Ascending aorta (tissue), 2 donors: Measurements from ENCODE around the gene EXOSC9. TPM values are rescaled to one million over a fixed set of nuclear protein-coding genes. Genes with fewer than 3 reads are reported as not detected.

Experiments
- DNase-seq, 2 donors: peaks; one replicate each; pipeline ENCODE4 v3.0.0-alpha.2; 2019; ENCODE audit warnings: low spot score in 2 of 2
- H3K27ac ChIP-seq, 2 donors: fragments of 200-600 bp; sonication (generic); one replicate each; pipeline ENCODE4 v1.5.1; 2016 to 2017; ENCODE audit warnings: mild to moderate bottlenecking in 1 of 2
- H3K27me3 ChIP-seq: fragments of 200-600 bp; sonication (generic); one replicate; pipeline ENCODE4 v1.5.1; 2017
- H3K36me3 ChIP-seq, 2 donors: fragments of 200-600 bp; sonication (generic); one replicate each; pipeline ENCODE4 v1.5.1; 2016
- H3K4me1 ChIP-seq, 2 donors: fragments of 200-600 bp; sonication (generic); one replicate each; pipeline ENCODE4 v1.5.1; 2016 to 2017; ENCODE audit warnings: mild to moderate bottlenecking in 1 of 2
- H3K4me3 ChIP-seq, 2 donors: fragments of 200-600 bp; sonication (generic); one replicate each; pipeline ENCODE4 v1.5.1; 2016 to 2017; ENCODE audit warnings: mild to moderate bottlenecking in 1 of 2
- H3K9me3 ChIP-seq, 2 donors: fragments of 200-600 bp; sonication (generic); one replicate each; pipeline ENCODE4 v1.5.1; 2016
- CTCF ChIP-seq, 3 experiments: fragments of 200-600 bp in 2 of 3; fragments of 450-650 bp in 1 of 3; sonication (generic) in 2 of 3; IDR thresholded peaks; one replicate each; pipeline ENCODE4 v1.5.1; 2016 to 2019; ENCODE audit warnings: antibody characterized with exemption in 3 of 3, mild to moderate bottlenecking in 1 of 3, moderate library complexity in 1 of 3
- intact Hi-C: fragments of 100-400 bp; cut with DNase I; formaldehyde crosslinking; loops from one replicate; pipeline ENCODE4 v1.15.1; 2023
- total RNA-seq: library from RNA; depleted of rRNA; stranded (reverse); fragments of >200 nt; gene quantifications from one replicate; pipeline ENCODE4 v1.1.0, GENCODE V29; 2016

The EXOSC9 gene
- total RNA-seq, 1 donor from 2014 or later: 11.9 TPM

GRCh38 chr4:121789455-121789854 is 11.7 kb upstream of the EXOSC9 start:
- DNase-seq: no peak
- H3K27ac ChIP-seq: no peak overlapping the region
- no peaks in the 10 kb centered on the region for H3K9me3 ChIP-seq
- intact Hi-C loops: no loop called here
- H3K36me3 ChIP-seq: no peaks in the 10 kb centered on the region
- TF ChIP-seq CTCF (IDR thresholded peaks at IDR 0.05): no peak
- H3K4me3 ChIP-seq: no peak overlapping the region
- H3K27me3 ChIP-seq: no peaks in the 10 kb centered on the region
- no peaks in the 10 kb centered on the region for H3K4me1 ChIP-seq

GRCh38 chr4:121789960-121790829 is 10.9 kb upstream of the EXOSC9 start:
- Histone ChIP-seq H3K4me3 (no peak overlapping the region), H3K9me3 (no peaks in the 10 kb centered on the region), H3K27ac (no peak overlapping the region), H3K4me1 (no peaks in the 10 kb centered on the region), H3K27me3 (no peaks in the 10 kb centered on the region), H3K36me3 (no peaks in the 10 kb centered on the region)
- no peak for DNase-seq
- intact Hi-C loops: no loop called here
- no peak for TF ChIP-seq CTCF (IDR thresholded peaks at IDR 0.05)

- Histone ChIP-seq H3K27me3 (no peaks in the 10 kb centered on the region), H3K9me3 (no peaks in the 10 kb centered on the region), H3K4me3 (no peak overlapping the region), H3K4me1 (no peaks in the 10 kb centered on the region), H3K36me3 (no peaks in the 10 kb centered on the region), H3K27ac (no peak overlapping the region)
- DNase-seq: no peak
- no peak for TF ChIP-seq CTCF (IDR thresholded peaks at IDR 0.05)
- intact Hi-C loops: no loop called here
These were observed 10.1 kb upstream of the EXOSC9 start for GRCh38 chr4:121790976-121791375.

- Histone ChIP-seq H3K27me3 (no peaks in the 10 kb centered on the region), H3K9me3 (no peaks in the 10 kb centered on the region), H3K27ac (no peak overlapping the region), H3K4me1 (no peaks in the 10 kb centered on the region), H3K36me3 (no peaks in the 10 kb centered on the region), H3K4me3 (no peak overlapping the region)
- TF ChIP-seq CTCF (IDR thresholded peaks at IDR 0.05): no peak
- no peak for DNase-seq
- intact Hi-C loops: no loop called here
These were observed 9.6 kb upstream of the EXOSC9 start for GRCh38 chr4:121791481-121791880.

- Histone ChIP-seq H3K9me3 (no peaks in the 10 kb centered on the region), H3K27ac (no peak overlapping the region), H3K4me3 (no peak overlapping the region), H3K27me3 (no peaks in the 10 kb centered on the region), H3K36me3 (no peaks in the 10 kb centered on the region), H3K4me1 (no peaks in the 10 kb centered on the region)
- intact Hi-C loops: no loop called here
- DNase-seq: no peak
- TF ChIP-seq CTCF (IDR thresholded peaks at IDR 0.05): no peak
These were observed 8.2 kb upstream of the EXOSC9 start for GRCh38 chr4:121792966-121793365.
